Stimulated activated CD4-positive, alpha-beta T cell treated with anti-CD3 and anti-CD28 coated beads, Interleukin-15, amount 100 ng/mL, for 48 hours (primary cell): ENCODE data around the gene MYL11.

Source experiments
- DNase-seq, 2 donors: peaks; one replicate each; pipeline ENCODE4 v3.0.0-alpha.2; 2020; ENCODE audit warnings: low read depth in 2 of 2

The MYL11 gene

DNA sequence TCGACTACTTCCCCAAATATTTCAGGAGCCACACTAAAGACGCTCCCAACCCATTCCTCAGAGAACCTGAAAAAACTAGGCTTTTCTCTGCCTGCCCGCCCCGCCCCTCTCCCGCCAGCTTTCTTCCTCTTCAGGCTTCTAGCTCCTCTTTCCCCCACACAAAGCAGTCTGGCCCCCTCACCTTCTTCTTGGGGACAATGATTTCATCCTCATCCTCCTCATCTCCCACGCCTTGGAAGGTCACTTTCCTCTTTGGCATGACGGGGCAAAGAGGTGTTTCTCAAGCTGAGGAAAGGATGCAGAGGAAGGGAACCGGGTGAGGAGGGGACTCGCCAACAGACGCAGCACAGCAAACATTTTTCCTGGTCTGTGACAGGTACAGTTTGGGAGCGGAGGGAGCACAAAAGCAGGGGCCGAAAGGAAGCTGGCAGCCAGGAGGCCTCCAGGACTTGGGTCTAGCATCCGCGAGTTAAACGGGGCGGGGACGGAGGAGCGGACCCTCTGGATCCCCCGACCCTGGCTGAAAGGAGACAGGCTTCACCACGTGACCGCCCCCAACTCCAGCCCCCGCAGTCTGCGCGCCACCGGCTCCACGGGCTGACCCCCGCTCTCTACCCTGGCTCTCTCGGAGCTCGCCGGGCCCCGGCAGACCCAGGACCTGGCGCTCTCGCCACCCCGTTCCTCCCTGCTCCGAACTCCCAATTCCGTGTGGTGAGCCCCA, 20.0 kb upstream of the MYL11 start:
- DNase-seq, result no peak

DNA sequence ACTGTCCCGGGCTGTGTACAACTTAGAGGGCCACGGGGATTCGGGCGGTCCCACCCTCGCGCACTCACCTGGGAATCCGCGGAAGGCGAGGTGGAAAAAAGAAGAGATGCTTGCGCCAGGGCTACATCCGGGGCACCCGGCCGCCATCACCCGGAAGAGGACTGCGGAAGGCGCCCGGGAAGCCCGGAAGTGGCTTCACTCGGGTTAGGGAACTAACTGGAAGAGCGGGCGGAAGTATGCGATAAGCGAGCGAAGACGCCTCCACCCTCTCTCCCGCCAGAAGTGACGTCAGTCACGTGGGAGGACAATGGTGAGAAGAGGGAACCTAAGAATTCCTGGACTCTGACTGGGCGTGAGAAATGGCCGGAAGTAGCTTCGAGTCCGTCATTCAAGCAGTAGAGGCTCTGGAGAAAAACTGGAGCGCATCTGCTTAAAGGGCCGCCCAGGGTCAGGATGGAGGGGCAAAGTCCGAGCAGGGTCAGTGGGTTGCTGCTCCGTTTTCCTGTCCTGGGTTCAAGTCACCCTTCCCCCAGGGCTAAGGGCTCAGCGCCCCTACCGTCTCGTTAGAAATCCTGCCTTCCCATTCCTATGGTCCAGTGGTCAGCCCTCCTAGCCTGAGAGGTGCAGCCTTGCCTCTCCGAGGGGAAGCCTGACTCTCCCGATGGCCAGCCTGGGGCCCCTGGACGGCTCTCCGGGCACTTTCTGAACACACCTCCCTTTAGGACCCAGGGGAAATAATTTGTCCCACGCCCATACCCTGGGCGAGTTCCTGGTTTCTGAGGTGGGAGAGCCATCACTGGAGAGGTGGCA, 19.3 kb upstream of the MYL11 start, which contains the start of gene CD2BP2:
CD2BP2 (minus strand) TSS at position 165 of the 810 bp plus-strand sequence. CDS start 627 bp downstream, outside the sequence.
- DNase-seq, result peak; percentile 85 to 89

DNA sequence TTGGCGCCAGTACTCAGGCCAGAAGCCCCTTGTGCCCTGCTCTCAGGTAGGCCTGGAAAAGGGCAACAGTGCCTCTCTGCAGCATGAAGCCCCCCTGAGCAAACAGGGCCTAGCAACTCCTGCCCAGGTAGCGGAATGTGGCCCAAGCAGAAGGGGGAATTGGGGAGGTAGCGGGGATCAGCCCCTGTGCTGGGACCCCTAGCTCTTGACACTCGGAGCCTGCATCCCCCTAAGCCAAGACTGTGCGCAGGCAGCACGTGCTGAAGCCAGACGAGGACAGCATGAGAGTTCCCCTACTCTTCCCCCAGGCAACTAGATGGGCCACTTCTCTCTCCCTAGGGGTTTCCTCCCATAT, 18.7 kb upstream of the MYL11 start:
- DNase-seq, result no peak

DNA sequence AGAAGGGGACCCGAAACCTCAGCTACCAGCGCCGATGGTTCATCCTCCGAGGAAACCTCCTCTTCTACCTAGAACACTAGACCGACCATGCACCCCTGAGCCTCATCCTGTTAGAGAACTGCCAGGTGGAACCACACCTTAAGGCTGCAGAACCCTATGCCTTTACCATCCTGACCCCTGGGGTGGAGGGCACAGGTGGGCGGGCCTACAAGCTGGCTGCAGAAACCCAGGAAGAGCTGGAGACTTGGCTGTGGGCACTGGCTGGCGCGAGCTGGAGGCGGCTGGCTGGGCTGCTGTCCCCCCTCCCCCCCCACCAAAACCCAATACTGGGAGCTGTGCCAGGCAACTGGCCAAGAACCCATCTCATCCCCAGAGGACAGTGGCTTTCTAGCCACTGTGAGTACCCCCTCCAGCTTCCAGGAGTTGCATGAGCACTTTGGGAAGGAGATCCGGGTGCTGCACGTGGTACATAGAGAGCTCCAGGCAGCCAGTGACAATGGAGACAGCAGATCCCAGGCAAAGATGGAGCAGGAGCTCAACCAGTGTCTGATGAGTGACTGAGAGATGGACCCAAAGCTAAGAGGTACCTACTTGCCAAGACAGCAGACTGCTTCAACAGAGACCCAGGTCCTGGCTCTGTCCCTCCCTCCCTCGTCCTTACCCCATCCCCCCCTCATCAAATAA, 18.1 kb upstream of the MYL11 start:
- no peak for DNase-seq

DNA sequence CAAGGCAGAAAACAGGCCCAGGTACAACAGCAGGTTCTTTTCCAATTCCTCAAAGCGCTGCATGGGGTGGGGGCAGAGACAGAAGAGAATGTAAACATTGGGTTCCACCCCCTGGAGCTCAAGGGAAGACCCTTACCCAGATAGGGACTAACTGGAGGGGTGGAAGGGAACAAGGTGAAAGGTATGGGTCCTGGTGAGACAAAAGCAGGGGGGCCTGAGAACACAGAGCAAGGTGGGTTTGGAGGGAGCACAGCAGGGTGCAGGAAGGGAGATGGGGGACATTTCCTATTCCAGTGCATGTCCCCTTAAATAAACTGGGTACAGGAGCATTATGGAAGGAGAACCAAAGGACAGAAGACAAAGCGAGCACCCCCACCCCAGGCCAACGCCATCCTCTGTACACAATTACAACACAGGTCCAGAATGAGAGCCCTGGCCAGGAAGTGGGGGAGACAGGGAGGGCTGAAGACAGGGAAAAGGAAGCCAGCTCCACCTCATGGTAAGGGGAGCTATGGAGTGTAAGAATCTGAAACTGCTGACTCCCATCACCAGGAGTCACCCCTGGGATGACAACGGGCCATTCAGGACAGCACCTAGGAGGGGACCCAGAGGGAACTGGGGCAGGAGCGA, 17.4 kb upstream of the MYL11 start:
- DNase-seq, result no peak

DNA sequence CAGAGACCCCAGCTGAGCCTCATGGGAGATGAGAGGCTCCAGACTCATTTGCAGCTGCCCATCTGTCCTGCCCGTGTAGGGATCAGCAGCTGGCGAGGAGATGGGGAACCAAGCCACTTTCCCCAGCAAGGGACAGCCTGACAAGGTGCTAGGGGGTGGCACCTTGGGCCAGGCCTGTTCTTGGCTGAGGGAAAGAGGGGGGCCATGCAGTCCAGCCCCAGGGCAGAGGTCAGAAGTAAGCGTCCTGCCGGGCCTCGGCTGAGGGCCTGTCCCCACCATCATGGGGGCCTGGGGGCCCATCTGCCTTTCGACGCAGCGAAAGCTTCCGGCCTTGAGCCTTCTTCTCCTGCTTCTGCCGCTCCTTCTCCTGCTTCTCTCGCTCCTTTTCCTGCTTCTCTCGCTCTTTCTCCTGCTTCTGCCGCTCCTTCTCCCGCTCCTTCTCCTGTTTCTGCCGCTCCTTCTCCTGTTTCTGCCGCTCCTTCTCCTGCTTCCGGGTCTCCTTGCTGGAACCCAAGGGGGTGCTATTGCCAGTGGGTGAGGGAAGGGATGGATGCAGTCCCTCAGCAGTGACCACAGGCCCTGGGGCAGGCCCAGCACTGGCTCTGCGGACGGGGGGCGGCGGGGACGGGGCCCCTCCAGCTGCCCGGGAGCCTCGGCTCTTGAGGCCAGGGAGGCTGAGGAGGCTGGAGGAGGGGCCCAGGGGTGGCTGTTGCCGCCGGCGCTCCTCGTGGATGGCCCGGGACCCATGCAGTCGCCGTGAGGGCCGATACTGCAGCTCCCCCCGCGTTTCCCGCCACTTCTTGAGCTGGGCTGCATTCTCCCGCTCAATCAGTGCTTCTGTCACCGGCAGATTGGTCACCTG, 16.7 kb upstream of the MYL11 start:
- no peak for DNase-seq

DNA sequence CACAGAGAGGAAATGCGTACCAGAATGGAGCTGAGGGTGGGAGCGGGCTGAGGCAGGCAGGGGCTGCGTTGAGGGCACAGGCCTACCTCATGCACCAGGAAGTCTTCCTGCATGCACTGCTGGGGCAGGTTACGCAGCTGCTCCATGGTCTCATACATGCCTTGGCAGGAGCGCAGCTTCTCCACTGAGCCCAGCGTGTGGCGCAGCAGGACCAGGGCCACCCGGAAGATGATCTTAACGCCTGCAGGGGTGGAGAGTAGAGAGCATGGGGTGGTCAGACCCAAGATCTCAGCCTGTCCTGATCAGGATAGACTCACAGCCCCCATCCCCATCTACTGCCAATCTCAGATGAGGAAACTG, 16.0 kb upstream of the MYL11 start:
- DNase-seq, result no peak

DNA sequence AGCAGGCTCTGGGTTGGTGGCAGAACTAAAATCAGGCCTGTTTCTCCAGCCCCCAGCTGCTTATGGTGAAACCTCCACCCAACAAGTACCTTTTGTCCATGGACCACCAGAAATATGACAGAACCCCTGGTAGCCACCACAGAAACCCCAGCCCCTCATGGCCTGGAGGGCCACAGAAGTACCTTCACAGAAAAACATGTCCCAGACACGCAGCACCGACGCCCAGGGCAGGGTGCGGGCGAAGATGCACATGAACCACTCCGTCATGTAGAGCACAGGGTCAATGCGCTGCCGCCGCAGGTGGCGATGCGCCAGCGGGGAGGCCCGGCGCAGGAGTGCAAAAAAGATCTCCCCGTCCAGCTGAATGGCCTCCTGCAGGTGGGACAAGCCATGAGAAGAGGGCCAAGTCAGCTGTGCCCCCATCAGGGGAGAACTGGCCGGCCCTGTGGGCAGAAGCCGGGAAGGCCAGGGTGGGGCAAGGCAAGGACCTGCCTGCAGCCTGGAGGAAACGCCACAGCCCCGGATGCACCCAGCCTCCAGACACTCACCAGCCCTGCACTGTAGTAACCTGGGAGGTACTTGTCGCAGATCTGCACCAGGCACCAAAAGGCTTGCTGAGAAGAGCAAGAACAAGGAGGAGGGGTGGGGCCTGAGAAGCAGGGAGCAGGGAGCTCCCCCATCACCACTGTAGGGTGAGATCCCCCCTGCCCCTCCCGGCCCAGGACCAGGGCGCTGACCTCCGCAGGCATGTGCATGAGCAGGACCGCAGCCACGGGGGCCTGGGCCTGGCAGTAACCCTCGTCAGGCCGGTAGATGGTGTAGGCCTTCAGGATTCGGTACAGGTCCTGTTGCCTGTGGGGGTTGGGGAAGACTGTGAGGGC, 15.4 kb upstream of the MYL11 start:
- DNase-seq, result no peak

DNA sequence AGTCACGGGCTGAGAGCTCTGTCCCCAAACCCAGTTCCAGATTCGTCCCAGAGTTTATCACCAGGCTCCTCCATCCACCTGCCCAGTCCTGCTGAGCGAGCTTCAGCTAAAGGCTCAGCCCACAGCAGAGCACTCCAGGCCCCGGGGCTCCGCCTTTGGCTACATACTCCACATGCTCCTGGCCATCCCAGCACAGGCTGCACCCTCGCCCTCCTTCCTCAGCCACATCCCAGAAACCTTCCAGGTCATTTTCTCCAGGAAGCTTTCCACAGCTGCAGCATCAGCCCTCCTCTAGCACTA, 14.8 kb upstream of the MYL11 start:
- no peak for DNase-seq

DNA sequence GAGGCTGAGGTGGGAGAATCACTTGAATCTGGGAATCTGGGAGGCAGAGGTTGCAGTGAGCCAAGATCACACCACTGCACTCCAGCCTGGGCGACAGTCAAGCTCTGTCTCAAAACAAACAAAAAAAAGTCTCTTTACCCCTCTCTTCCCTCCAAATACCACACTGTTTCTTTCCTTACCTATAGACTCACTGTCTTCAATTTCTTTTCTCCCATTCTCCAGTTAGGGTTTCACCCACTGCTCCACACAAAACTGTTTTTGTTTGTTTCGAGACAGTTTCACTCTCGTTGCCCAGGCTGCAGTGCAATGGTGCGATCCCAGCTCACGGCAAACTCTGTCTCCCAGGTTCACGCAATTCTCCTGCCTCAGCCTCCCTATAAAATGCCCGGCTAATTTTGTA, 13.4 kb upstream of the MYL11 start:
- no peak for DNase-seq

DNA sequence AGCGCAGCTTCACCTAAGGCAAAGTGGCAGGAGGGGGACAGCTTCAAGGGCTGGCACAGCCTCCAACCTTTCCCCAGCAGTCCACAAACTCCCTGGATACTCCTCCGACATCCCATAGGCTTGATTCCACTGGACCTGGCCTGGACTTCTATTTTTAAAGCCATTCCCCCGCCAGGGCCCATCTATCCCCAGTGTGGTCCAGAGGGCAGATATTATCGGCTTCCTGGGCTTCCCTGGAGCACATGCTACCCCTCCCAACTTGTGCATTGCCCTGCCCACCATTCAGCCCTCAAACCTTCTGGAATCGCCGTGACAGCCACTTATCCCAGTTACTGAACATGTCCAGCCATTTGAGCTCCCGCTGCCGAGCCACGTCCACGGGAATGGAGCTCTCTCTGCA, 9.4 kb upstream of the MYL11 start:
- DNase-seq, result no peak

DNA sequence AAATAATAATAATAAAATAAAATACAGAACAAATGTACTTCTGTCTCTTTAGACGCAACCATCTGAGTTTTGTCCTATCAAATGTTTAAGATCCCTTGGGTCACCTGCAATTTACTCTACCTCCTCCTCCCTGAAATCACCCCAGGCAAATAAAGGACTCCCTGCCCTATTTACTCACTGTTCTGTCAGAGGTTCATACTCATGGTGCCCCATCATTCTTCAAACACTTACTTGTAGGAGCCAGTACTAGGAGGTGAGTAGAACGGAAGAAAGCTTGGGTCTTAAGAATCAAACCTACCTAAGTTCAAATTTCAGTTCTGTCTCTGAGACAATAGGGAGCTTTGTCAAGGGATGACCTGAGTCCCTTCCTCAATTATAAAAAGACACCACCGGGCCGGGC, 8.1 kb upstream of the MYL11 start:
- no peak for DNase-seq

DNA sequence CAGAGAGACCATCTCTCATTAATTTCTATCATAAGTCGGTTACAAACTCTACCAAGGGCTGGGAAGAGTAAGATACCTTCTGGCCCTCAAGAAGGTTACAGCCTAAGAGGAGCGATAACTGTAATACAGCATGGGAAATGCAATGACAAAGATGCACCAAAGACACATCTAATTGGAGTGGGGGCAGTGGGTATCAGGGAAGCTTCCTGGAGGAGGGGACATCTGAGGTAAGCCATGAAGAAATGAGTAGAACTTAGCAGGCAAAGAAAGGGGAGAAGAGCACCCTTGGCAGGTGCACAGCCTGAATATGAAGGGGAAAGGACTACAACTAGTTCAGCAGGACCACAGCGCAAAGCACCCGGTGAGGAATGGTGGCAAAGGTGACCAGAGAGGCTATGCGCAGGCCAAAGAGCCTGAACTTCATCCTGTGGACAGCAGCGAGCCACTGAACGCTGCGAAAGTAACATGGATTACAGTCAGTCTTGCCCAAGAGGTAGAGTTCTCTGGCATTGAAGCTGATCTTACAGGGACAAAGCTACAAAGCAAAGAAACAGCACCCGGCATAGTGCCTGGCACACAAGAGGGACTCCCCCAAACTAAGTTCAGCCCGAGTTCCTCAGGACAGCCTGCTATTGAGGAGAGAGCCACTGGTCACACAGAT, 7.1 kb upstream of the MYL11 start:
- DNase-seq, result no peak

DNA sequence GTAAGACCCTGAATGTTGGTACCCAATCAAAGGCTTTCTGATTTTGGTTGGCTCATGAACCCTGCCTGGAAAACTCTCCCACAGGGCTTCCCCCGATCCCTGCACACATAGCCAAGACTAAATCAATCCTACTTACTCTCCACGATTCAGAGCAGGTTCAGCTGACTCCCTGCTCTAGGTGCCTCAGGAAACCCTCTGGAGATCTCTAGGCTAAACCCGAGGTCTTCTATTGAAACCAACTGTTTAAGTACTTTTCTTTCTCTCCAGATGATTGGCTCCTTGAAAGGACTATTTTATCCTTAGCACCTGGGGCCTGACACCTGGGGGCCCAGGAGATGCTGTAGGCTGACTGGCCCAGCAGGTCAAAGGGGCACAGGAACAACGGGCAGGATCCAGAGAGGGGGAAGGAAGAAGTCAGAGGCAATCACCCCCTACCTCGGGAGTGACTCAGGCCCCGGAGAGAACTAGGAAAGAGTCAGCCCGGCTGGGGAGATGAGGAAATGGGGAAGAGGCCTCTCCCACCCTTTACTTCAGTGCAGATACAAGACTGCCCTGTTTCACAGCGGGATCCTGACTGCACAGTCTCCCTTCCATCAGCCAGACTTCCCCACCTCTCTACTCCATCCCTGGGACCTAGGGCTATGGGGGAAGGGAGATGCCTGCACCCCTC, 6.3 kb upstream of the MYL11 start:
- DNase-seq, result no peak

DNA sequence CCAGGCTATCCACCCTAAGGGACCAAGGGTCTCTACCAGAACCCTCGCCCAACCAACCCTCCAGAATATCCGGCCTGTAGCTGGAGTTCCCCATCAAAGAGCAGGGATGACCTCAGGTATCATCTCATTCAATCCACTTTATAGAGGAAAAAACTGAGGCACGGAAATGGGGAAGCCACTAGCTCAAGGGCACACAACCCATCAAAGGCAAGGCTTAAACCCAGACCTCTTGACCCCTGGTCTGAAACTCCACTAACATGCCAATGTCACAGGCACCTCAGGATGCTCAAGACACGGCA, 5.9 kb upstream of the MYL11 start:
- DNase-seq, result no peak

DNA sequence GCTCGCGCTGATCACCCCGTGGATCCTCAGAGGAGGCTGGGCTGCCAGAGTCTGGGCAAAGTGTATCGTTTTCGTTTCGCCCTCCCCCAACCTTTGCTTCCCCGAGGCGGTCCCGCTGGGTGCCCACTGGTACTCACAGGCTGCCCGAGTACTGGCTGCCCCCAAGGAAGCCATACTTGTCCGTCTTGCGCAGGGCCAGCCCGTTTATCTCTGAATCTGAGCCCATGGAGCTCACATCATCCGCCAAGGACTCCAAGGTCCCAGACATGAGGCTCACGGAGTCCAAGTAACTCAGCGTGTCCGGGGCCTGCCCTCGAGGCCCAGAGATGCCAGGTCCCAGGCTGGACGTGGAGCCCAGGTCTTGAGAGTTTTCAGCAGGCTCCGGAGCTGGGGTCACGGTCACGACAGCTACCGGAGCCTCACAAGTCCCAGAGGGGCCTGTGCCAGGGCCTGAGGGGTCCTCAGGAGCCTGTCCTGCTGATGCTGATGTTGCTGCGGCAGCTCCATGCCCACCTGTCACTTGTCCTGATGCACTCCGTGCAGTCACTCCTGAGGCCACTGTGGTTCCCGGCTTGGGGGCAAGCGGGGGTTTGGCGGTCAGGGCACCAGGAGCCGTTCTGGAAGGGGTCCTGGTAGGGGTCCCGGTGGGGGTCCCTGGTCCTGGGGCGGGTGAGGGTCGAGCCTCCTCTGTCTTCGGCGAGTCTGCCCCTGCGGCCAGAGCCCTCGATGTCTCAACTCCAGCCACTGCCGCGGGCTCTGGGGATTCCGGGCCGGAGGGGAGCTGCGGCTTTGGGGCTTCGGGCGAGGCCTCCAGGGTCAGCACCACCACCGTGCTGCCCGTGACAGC, 5.3 kb upstream of the MYL11 start:
- no peak for DNase-seq

DNA sequence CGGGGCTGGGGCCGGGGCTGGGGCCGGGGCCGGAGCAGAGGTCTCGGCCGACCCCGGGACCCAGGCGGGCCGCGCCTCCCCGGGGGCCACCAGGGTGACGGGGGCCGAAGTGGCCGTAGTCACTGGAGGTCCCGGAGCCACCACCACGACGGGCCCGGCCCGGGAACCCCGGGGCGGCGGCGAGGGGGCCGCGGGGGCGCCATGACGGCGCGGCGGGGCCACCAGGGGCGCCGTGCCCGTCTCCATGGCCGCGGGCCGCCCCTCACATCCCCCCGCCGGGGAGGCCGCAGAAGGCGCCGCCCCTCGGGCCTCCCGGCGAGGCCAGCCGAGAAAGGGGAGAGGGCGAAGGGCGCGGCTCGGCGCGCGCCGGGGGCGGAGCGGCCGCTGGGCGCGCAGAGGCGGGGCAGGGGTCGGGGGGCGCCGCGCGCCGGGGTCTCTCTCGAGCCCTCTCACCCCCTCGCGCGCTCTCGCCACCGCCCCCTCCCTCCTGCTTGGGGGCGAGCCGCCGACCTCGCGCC, 4.6 kb upstream of the MYL11 start:
- DNase-seq, result no peak

DNA sequence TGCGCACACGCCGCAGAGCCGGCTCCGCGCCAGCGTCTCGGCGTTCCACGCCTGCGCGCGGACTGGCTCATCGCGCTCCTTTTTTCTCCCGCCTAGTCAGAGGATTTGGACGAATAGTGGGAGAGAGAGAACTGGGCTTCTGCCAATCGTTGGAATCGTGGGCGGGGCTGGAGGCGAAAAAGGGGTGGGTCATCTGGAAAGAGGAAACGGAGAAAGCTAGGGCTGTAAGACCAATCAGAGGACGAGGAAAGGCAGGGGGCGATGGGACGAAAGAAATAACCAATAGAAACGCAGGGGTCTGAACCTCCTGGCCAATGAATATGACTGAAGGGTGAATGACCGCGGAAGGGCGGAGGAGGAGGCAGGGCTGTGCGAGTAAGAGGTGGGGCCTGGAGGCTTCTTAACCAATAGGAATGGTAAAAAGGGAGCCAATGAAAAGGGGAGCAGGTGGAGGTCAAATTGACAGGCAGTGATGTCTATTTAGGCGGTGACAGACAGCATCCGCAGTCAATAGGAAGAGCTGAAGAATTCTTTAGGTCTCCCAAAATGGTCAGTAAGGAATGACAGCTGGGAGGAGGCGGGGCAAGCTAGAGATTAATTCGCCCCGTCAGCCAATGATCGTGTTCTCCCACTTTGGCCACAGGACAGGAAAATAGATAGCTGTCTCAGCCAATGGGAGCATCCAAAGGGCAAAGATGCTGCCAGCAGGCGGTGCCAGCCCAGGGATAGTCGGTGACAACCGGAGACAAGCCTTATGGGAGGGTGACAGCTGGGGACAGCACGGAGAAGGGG, 4.0 kb upstream of the MYL11 start, which contains the start of gene TBC1D10B:
TBC1D10B (minus strand) TSS at position 39 of the 792 bp plus-strand sequence. CDS start 311 bp downstream, outside the sequence.
- DNase-seq, result peak; percentile 98 to 99
